Smooth muscle cell of trachea (primary cell): ENCODE results near the gene EBLN1. TPM values are rescaled to one million over a fixed set of nuclear protein-coding genes. Genes with fewer than 3 reads are reported as not detected.

Experiments used
- total RNA-seq: library from RNA; depleted of rRNA; stranded (reverse); fragments of >200 nt; gene quantifications from 2 replicates; pipeline ENCODE4 v1.2.1, GENCODE V29; 2014

The EBLN1 gene
- total RNA-seq: not detected in 2 replicates

GRCh38 chr10:22217842-22218241, at the start of gene EBLN1:
Gene EBLN1 (minus strand): TSS chr10:22218015. CDS start chr10:22209983, 8,032 bp downstream.

Other genes starting within 250 kb of the EBLN1 start
- 37.5 and 39.1 TPM in 2 replicates for gene DNAJC1, start 214.3 kb downstream of the EBLN1 start, total RNA-seq
- gene COMMD3, start 98.4 kb upstream of the EBLN1 start, total RNA-seq: 36.9 and 54.5 TPM in 2 replicates
- 58.4 and 65.2 TPM in 2 replicates for gene BMI1, start 103.1 kb upstream of the EBLN1 start, total RNA-seq
- gene SPAG6, start 127.5 kb upstream of the EBLN1 start, total RNA-seq: 0.15 and 0.17 TPM in 2 replicates